ENCODE data around the gene UEVLD.

- no peak for TF ChIP-seq EZH2 (IDR thresholded peaks at IDR 0.05; ENCODE audit: borderline replicate concordance)
- TF ChIP-seq CTCF (IDR thresholded peaks at IDR 0.05; ENCODE audit: poor library complexity), result no peak
These were observed 61.8 kb downstream of the UEVLD start, which contains the start of gene TSG101 for GRCh38 chr11:18526521-18527296.
